Activated CD8-positive, alpha-beta memory T cell treated with anti-CD3 and anti-CD28 coated beads, Interleukin-2, amount 50 U/mL, for 1 hour (primary cell): ENCODE data around the gene C1orf50.
"Not testable (repeated sequence)": the region's sequence is repeated elsewhere in the genome, so short reads cannot be mapped to it uniquely, and the experiment has no call there.

Experiments used
- DNase-seq: peaks from one replicate; pipeline ENCODE4 v3.0.0-alpha.2; 2020; ENCODE audit errors: extremely low read depth

Gene C1orf50

GRCh38 chr1:42797979-42798378 lies 30.9 kb downstream of the C1orf50 start:
- no peak for DNase-seq

DNA sequence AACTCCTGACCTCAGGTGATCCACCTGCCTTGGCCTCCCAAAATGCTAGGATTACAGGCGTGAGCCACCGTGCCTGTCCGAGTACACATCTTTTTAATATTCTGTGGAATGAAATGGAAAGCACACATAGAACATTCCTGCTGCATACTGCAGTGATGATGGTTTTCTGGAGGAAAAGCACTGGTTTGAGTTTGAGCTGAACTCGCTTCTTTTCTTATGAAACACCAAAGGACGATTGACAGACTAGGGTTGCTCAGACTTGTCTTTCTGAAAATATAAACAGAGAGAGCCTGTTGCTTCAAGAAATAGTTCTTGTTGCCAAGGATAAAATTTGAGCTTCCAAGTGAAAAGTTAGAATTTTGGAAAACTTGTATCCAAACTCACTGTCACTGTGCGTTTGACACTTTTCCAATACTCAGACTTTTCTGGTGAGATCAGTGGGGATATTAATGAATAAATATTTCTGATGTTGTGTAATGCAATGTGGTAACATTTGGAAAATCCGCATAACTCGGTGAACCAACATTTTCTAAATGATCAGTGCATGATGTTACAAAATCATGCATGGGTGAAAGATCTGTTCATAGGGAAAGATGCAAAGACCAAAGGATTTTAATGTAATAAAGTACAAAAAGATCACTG lies 34.9 kb downstream of the C1orf50 start:
- no peak for DNase-seq

DNA sequence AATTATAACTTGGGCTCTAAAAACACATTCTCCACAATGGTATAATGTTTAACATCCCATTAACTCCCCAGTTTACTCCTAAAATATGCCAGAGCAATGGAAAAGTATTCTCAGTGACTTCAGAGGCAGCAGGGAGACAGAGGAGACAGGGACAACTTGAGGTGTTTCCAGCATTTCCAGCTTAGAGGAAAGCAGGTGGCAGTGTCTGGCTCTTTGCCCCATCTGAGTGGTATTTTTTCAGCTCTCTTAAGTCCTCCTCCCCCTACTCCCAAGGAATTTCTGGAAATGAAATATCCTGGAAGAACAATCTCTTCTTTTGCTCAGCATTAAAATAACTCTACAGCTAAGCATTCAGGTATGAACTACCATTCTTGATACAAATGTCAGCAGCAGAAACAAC lies 39.1 kb downstream of the C1orf50 start:
- no peak for DNase-seq

DNA sequence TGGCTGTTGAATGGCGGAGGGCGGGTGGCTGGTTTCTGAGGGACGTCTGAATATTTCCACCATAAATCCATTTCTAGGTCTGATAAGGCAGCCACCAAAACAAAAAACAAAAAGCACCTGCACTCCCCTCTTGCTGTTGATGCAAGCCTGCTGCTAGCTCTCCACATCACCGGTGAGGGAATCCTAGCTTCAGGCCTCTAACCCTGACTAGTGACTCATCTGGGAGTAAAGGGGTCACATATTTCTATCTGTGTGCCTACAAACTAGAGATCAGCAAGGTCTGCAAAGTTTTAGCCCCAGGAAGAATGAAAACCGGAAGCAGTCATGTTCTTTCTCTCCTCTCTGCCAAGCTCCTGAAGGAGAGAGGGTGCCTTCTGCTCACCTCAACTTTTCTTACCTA lies 39.5 kb downstream of the C1orf50 start:
- DNase-seq: no peak

DNA sequence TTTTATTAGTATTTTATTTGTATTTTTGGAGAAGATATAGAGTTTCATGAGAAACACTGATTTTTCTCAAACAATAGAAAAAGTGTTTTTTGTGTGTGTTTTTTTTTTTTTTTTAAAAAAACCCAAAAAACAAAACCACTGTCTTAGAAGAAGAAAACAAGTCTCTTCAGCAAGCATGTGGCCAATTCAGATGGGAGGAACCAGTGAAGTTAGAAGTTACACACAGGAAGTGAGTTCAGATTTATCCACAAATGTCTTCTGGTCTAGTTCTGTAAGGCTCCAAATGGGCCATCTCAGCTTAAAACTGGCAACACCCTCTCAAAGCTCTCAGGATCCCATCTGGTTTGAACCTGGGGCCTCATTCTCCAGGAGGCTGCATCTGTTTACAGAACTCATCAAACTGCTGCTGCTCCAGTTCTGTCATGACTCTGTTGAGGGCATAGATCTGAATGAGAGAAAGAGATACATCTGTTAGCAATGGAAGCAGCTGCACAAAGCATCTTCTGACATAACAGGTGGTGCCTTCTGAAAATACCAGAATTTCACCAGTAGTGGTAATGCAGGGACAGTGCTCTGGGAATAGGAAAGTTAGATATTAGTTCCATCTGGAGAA lies 40.1 kb downstream of the C1orf50 start:
- no peak for DNase-seq

- DNase-seq: not testable (repeated sequence)
Observed at GRCh38 chr1:42814815-42815214, 47.8 kb downstream of the C1orf50 start.

- DNase-seq: no peak
Observed at GRCh38 chr1:42815941-42816584, 49.0 kb downstream of the C1orf50 start.

DNA sequence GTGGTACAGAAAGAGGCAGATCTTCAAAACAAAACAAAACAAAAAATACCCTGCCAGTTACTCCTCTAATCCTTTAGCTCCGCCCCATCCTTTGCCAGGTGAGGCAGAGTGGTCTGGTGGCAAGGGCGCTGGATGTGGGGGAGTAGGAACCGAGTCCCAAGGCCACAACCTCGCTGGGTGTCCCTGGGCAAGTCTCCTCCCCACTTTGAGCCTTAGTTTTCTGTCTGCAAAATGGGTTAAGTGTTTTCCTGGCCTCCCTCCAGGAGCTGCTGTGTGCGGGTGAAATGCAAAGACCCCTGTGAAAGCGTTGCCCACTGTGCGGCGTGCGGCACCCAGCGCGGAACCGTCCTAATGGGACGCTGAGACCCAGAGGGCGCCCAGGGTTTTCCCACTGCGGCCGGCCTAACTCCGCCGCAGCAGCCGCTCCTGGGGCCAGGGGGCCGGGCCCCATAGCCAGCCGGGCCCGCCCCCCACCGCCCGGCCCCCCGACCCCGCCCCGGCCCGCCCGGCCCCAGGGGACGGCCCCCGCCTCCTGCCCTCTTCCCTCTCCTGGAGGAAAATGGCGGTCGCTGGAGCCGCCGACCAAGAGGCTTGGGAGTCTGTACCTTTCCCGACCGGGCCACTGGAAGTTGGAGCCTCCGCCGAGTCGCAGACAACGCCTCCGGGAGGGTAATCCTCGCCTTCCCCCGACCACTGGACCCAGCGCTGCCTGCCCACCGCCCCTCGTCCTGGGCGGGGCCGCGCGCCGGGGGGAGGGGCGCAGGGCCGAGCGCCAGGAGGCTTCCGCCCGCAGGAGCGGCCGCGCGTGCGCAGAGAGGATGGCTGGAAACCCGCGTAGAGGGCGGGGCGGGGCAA lies 49.8 kb downstream of the C1orf50 start, which contains the start of the genes ERMAP and SVBP:
TSS of gene ERMAP (plus strand) at position 538 of the 855 bp plus-strand sequence. CDS start 13,327 bp downstream, outside the sequence.
TSS of gene SVBP (minus strand) at position 813 of the 855 bp plus-strand sequence. CDS start 853 bp downstream, outside the sequence.
- DNase-seq: peak; percentile 75

DNA sequence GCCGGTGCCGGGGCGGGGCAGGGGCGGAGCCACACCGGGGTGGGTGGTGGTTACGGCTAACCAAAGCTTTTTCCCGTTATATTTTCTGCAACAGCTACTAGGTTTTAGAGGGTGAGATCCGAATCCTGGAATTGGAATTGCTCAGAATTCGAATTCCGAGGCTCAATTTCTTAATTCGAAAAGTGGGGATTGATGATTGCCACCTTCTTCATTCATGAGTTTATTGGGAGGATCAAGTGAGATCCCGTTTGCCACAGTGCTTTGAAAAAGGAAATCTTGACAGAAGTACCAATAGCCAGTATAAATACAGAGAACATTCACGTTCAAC lies 50.4 kb downstream of the C1orf50 start:
- no peak for DNase-seq

GRCh38 chr1:42817976-42818375 lies 50.9 kb downstream of the C1orf50 start:
- DNase-seq: no peak

DNA sequence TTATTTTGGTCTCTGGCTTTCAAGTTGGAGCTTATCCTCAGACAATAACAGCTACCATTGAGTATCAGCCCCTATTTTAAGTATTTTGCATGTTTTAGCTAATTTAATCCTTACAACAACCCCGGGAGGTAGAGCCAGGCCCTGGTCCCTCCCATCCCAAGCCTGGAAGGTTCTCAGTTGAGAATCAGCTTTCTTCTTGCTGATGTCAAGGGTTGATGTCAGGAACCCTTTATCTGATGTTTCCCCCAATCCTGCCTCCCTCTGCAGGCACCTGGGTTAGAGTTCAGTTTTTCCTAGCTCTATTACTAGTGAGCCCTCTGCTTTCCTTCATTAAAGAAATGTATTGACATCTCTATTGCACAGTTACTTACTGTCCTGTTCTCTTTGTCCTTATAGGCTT lies 53.8 kb downstream of the C1orf50 start:
- DNase-seq: no peak

DNA sequence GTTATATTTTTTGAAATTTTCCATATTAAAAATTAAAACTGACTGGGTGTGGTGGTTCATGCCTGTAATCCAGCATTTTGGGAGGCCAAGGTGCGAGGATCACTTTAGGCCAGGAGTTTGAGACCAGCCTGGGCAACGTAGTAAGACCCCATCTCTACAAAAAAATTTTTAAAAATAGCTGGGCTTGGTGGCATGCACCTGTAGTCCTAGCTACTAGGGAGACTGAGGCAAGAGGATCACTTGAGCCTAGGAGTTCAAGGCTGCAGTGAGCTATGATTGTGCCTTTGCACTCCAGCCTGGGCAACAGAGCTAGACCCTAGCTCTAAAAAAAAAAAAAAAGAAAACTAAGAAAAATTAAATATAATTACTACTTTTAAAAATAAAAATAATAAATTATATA lies 54.6 kb downstream of the C1orf50 start:
- DNase-seq: no peak

DNA sequence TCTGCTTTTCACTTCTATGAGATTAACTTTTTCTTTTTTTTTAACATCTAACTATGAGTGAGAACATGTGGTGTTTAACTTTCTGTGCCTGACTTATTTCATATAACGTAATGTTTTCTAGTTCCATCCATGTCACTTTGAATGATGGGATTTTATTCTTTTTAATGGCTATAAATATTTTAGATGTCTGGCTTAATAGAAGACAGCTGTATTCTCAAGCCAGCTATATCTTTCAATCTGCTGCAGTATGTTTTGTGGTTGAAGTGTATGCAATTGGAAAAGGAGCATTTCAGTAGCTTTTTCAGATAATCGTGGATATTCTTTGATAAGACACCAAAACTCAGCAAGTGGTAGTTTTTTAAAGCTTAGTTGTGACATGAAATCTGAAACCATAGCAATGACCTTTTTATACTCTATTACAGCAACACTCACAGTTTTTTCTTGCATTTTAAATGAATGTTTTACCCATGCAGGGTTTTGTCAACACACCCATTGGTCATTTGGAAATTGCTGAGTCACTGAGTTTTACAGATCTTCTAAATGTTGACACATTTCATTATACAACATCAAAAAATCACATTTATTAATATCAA lies 55.8 kb downstream of the C1orf50 start:
- DNase-seq: no peak

DNA sequence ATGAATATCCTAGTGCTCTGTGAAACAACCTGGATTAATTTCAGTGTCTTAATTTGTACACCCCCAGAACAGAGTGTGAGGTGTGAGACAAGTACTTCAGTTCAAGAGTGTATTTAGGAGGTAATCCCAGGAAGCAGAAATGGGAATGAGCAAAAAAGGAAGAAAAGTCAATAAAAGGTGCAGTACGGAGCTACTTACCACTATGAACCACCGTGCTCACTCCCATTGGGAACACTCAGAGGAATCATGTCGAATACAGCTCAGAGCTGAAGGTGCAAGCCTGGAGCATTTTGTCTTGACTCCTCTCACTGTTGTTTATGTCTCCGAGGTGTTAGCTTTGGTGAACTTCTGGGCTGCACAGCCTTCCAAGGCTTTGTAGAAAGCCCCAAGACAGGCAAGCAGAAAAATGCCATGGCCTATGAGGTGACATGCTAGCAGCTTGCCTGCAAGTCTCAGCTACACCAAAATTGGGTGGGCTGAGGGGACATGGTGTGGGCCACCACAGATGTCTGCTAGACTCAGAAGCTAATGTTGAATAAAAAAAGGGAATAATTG lies 57.5 kb downstream of the C1orf50 start:
- DNase-seq: no peak

GRCh38 chr1:42825036-42825851 lies 58.2 kb downstream of the C1orf50 start:
- DNase-seq: no peak
